Upper lobe of left lung (tissue), 4 donors: ENCODE measurements around the gene WSCD2.

Experiments
- POLR2AphosphoS5 ChIP-seq, 2 donors: sonication (generic); formaldehyde crosslinking; IDR thresholded peaks; one replicate each; pipeline ENCODE4 v1.5.1; 2017; ENCODE audit warnings: antibody characterized with exemption in 2 of 2
- TF ChIP-seq, protein P1 (sequence below), 6 experiments: fragments of 450-650 bp in 4 of 6; fragments of 200-600 bp in 2 of 6; sonication (generic) in 2 of 6; IDR thresholded peaks; one replicate each; pipeline ENCODE4 v1.5.1; 2016 to 2019; ENCODE audit warnings: antibody characterized with exemption in 6 of 6

DNA sequence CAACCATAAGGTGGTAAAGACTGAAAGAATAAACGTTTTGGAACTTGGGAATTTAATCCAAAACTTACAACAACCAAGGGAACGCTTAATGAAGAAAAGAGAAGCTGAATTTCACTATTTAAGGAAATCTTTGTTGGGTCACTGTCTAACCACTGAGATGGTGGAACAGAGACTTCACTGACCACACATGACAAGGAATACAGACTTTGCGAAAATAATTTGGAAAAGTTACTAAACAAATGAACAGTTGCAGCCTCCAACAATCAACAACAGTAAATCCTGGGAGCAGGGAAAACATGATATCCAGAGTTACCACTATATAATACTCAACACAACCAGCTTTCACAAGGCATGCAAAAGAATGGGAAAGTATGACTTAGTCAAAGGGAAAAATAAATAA is 131.0 kb downstream of the WSCD2 start:
- TF ChIP-seq, protein P1, sequence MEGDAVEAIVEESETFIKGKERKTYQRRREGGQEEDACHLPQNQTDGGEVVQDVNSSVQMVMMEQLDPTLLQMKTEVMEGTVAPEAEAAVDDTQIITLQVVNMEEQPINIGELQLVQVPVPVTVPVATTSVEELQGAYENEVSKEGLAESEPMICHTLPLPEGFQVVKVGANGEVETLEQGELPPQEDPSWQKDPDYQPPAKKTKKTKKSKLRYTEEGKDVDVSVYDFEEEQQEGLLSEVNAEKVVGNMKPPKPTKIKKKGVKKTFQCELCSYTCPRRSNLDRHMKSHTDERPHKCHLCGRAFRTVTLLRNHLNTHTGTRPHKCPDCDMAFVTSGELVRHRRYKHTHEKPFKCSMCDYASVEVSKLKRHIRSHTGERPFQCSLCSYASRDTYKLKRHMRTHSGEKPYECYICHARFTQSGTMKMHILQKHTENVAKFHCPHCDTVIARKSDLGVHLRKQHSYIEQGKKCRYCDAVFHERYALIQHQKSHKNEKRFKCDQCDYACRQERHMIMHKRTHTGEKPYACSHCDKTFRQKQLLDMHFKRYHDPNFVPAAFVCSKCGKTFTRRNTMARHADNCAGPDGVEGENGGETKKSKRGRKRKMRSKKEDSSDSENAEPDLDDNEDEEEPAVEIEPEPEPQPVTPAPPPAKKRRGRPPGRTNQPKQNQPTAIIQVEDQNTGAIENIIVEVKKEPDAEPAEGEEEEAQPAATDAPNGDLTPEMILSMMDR (IDR thresholded peaks at IDR 0.05): no peak
- TF ChIP-seq POLR2AphosphoS5 (IDR thresholded peaks at IDR 0.05): no peak
